HFF-Myc (cell line): ENCODE measurements around the gene CATSPER4.

Experiments
- DNase-seq: peaks from one replicate; pipeline ENCODE4 v3.0.0-alpha.2; 2011; ENCODE audit warnings: low read depth; ENCODE audit errors: extremely low read depth
- H3K4me3 ChIP-seq: replicated peaks from 2 replicates; pipeline ENCODE4 v1.5.1; 2011; ENCODE audit warnings: low read depth, mild to moderate bottlenecking, control low read depth, low read length
- TF ChIP-seq, protein P1 (sequence below): IDR thresholded peaks from 2 replicates; pipeline ENCODE4 v1.5.1; 2012; ENCODE audit warnings: mild to moderate bottlenecking, low read depth, low read length, control low read depth; ENCODE audit errors: missing control alignments

The CATSPER4 gene

DNA sequence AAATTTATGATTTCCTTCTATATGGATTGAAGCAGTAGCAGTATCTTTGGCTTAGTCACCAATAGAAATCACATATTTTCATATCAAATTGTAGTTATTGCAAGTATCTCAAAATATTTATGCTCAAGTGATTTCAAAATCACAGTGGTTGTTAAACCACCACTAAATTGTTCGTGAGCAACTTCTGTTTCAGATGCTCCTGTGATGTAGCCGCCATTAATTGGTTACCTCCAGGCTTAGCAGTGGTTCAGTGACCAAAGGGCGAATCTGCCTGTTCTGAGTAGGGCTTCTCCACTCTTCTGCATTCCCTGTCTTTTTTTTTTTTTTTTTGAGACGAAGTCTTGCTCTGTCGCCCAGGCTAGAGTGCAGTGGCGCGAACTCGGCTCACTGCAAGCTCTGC lies 15.1 kb upstream of the CATSPER4 start:
- TF ChIP-seq, protein P1, sequence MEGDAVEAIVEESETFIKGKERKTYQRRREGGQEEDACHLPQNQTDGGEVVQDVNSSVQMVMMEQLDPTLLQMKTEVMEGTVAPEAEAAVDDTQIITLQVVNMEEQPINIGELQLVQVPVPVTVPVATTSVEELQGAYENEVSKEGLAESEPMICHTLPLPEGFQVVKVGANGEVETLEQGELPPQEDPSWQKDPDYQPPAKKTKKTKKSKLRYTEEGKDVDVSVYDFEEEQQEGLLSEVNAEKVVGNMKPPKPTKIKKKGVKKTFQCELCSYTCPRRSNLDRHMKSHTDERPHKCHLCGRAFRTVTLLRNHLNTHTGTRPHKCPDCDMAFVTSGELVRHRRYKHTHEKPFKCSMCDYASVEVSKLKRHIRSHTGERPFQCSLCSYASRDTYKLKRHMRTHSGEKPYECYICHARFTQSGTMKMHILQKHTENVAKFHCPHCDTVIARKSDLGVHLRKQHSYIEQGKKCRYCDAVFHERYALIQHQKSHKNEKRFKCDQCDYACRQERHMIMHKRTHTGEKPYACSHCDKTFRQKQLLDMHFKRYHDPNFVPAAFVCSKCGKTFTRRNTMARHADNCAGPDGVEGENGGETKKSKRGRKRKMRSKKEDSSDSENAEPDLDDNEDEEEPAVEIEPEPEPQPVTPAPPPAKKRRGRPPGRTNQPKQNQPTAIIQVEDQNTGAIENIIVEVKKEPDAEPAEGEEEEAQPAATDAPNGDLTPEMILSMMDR = no peak
- DNase-seq = no peak
- H3K4me3 ChIP-seq = no peak overlapping the region

DNA sequence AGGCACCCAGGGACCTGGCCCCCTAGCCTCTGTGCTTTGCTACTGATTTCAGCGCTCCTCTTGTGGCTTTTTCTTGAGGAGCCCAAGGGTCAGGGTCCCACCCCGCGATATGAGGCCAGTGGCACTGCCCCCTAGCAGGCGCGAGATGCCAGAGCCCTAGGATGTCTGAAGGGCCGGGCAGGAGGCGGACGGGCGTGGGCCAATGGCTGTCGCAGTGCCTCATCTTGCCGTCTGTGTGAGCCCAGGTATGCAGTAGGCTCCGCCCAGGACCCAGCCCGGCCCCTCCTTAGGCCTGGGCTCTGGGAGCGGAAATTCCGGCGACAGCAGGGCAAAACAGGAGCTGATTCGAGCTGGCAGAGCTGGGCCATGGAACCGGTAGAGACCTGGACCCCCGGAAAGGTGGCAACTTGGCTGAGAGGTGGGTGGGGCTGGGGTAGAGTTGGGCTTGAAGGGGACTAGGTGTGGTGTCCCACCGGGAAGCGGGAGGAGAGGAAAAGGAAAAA lies 13.2 kb upstream of the CATSPER4 start, which contains the start of gene CNKSR1:
Gene CNKSR1, plus strand, starts transcription at position 310 of the 503 bp plus-strand sequence. Its CDS starts 57 bp downstream, at position 367.
- TF ChIP-seq, protein P1 = no peak
- no peak for DNase-seq
- no peak within 1 kb of the TSS for H3K4me3 ChIP-seq

DNA sequence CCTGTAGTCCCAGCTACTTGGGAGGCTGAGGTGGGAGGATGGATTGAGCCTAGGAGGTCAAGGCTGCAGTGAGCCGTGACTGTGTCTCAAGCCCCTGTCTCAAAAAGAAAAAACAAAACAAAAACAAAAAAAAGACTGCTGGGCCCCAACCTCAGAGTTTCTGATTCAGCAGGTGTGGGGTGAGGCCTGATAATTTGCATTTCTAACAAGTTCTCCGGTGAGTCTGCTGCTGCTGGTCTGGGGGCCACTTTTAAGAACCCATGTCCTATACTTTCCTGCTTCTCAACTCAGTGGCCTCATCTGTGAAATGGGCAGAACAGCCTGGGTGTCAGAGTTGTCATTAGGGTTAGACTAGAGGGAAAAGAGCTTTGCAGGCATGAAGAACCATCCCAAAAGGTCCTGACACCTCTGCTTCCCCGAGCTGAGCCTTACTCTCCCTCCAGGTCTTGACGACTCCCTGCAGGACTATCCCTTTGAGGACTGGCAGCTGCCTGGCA lies 10.3 kb upstream of the CATSPER4 start:
- TF ChIP-seq, protein P1 = no peak
- DNase-seq = no peak
- no peak overlapping the region for H3K4me3 ChIP-seq

DNA sequence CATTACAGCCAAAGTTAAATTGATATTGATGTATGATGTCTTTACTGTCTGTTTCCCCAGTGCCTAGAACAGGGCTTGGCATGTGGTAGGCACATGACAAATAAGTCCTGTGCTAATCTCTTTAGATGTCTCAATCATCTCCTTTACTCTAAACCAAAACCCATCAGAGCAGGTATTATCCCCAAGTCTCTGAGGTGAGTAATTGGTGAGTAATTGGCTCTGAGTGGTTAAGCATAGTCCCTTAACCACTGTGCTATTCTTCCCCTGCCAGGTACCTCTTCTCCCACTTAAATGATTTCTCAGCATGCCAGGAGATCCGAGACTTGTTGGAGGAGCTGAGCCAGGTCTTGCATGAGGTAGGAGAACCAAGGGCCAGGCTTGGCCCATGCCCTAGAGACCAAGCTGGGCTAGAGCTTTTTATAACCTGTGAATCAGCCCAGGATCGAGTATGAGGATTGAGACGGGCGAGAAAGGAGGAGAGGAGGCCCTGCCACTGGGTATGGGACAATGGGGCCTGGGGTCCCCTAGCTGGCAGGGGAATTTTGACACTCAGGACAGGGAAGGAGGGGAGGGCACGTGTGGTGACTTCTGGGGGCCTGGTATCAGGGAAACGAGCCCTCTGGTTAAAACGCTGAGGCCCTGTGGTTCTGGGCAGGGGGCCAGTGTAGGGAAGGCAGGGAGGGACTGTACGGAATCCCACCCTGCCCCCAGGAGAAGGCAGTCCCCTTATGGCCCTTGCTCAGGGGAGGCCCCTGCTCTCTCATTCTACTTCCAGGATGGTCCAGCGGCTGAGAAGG lies 8.6 kb upstream of the CATSPER4 start:
- no peak overlapping the region for H3K4me3 ChIP-seq
- no peak for DNase-seq
- TF ChIP-seq, protein P1 = no peak

DNA sequence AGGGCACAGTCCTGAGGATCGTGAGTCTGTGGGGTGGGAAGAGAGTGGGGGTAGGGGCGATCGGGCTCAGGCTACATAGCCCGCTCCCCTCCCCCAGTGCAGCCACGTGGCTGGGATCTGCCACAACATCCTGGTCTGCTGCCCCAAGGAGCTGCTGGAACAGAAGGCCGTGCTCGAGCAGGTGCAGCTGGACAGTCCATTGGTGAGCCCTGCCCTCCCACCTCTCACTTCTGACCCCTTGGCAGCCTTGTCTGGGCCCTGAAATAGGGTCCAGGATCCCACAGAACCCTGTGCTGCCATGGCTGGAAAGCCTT lies 8.1 kb upstream of the CATSPER4 start:
- no peak overlapping the region for H3K4me3 ChIP-seq
- TF ChIP-seq, protein P1 = no peak
- DNase-seq = no peak

DNA sequence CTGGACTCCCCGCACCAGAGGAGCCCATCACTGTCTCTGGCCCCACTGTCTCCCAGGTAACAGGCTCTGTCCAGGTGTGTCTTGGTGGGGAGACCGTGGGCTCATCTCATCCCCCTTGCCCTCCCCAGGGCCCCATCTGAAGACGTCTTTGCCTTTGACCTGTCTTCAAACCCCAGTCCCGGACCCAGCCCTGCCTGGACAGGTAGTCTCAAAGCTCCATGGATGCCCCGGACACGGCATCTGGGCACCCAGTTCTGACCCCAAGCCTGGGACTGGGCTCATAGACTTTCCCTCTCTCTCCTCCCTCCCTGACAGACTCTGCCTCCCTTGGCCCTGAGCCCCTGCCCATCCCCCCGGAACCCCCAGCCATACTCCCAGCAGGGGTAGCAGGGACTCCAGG lies 6.3 kb upstream of the CATSPER4 start:
- DNase-seq = no peak
- TF ChIP-seq, protein P1 = no peak
- no peak overlapping the region for H3K4me3 ChIP-seq
